T-cell (primary cell): ENCODE measurements around the gene KLHL25. TPM values are rescaled to one million over a fixed set of nuclear protein-coding genes. Genes with fewer than 3 reads are reported as not detected.
A peak's percentile ranks its signal among the peaks of the same experiment; 100 is the strongest.

Experiments used
- ATAC-seq, 4 experiments: fragments of 200-7000 bp in 3 of 4; fragments of 150-1000 bp in 1 of 4; cut with Tn5 transposase; replicated peaks in 1 of 4; 1 replicate in 3 of 4; 2 replicates in 1 of 4; pipeline ENCODE4 v1.10.0; 2021; ENCODE audit warnings: moderate library complexity in 3 of 4, mild to moderate bottlenecking in 2 of 4, moderate number of reproducible peaks in 1 of 4
- CTCF ChIA-PET, 2 donors: fragments of 300-600 bp; sonication (Branson Sonifier 250); formaldehyde crosslinking; loops; one replicate each; lab custom pipeline; 2022; ENCODE audit warnings: antibody characterized with exemption in 2 of 2; lab: Charles Lee
- POLR2A ChIA-PET, 2 donors: fragments of 300-600 bp; sonication (Branson Sonifier 250); formaldehyde crosslinking; loops; one replicate each; lab custom pipeline; 2022; ENCODE audit warnings: antibody characterized with exemption in 2 of 2; lab: Charles Lee
- DNase-seq, 35 experiments: peaks; one replicate each; pipeline versions ENCODE4 v3.0.0 to v3.0.0-alpha.2; 2013 to 2023
- H3K27ac ChIP-seq: one replicate; pipeline ENCODE4 v1.5.1; 2013; ENCODE audit warnings: low read length
- H3K27me3 ChIP-seq, 2 experiments: replicated peaks in 1 of 2; 1 replicate in 1 of 2; 2 replicates in 1 of 2; pipeline versions ENCODE4 v1.6.1 to v1.7.0; 2013; ENCODE audit warnings: low read length in 1 of 2, mixed read lengths in 1 of 2; ENCODE audit not compliant: control insufficient read depth in 2 of 2, insufficient read depth in 2 of 2; ENCODE audit errors: extremely low read depth in 1 of 2
- H3K36me3 ChIP-seq, 2 donors: 1 replicate in 1 of 2; 2 replicates in 1 of 2; pipeline versions ENCODE4 v1.6.1 to v1.7.0; 2013; ENCODE audit warnings: low read length in 1 of 2; ENCODE audit not compliant: control insufficient read depth in 2 of 2, insufficient read depth in 1 of 2; ENCODE audit errors: extremely low read depth in 1 of 2
- H3K4me1 ChIP-seq, 2 experiments: 1 replicate in 1 of 2; 2 replicates in 1 of 2; pipeline versions ENCODE4 v1.6.1 to v1.7.0; 2013; ENCODE audit warnings: low read length in 2 of 2, mixed read lengths in 1 of 2; ENCODE audit not compliant: insufficient read depth in 2 of 2, control insufficient read depth in 1 of 2; ENCODE audit errors: extremely low read depth in 1 of 2
- H3K4me3 ChIP-seq, 2 donors: 1 replicate in 1 of 2; 2 replicates in 1 of 2; pipeline versions ENCODE4 v1.5.1 to v1.7.0; 2013; ENCODE audit warnings: mild to moderate bottlenecking in 2 of 2, low read length in 1 of 2, moderate library complexity in 1 of 2; ENCODE audit not compliant: control insufficient read depth in 1 of 2; ENCODE audit errors: extremely low read depth in 1 of 2
- H3K9me3 ChIP-seq: 2 replicates; pipeline ENCODE4 v1.7.0; 2013
- H3K27ac Mint-ChIP-seq, 2 donors: one replicate each; pipeline ENCODE4 v1.8.0; 2020 to 2021; ENCODE audit warnings: mild to moderate bottlenecking in 2 of 2, mixed read lengths in 2 of 2
- H3K27me3 Mint-ChIP-seq, 2 donors: one replicate each; pipeline ENCODE4 v1.8.0; 2021 to 2022; ENCODE audit warnings: mixed read lengths in 2 of 2
- H3K36me3 Mint-ChIP-seq: one replicate; pipeline ENCODE4 v1.8.0; 2021; ENCODE audit warnings: mixed read lengths
- H3K4me1 Mint-ChIP-seq, 3 donors: one replicate each; pipeline ENCODE4 v1.8.0; 2020 to 2022; ENCODE audit warnings: mixed read lengths in 3 of 3, mild to moderate bottlenecking in 1 of 3
- H3K4me3 Mint-ChIP-seq, 3 donors: one replicate each; pipeline ENCODE4 v1.8.0; 2020 to 2022; ENCODE audit warnings: mild to moderate bottlenecking in 3 of 3, mixed read lengths in 3 of 3, moderate library complexity in 3 of 3
- H3K9me3 Mint-ChIP-seq, 3 donors: one replicate each; pipeline ENCODE4 v1.8.0; 2020 to 2022; ENCODE audit warnings: mixed read lengths in 3 of 3
- WGBS: methylation state at CpG from one replicate; pipeline ENCODE4 v1.1.5; 2013; ENCODE audit warnings: missing lambda C conversion rate; ENCODE audit not compliant: insufficient coverage; 5-methylcytosine and 5-hydroxymethylcytosine counted together
- total RNA-seq, 35 experiments: library from RNA in 6 of 35; stranded (reverse) in 6 of 35; fragments of 120-200 nt in 1 of 35; gene quantifications; one replicate each; pipeline versions ENCODE4 v1.2.1 to v1.2.4 and lab custom pipeline; 2013 to 2026

The KLHL25 gene
- total RNA-seq, 5 donors from 2014 or later (not counting 1 experiment from before 2014, with no cell fraction given) = 7.9 to 16.7 (median 13.6) TPM

DNA sequence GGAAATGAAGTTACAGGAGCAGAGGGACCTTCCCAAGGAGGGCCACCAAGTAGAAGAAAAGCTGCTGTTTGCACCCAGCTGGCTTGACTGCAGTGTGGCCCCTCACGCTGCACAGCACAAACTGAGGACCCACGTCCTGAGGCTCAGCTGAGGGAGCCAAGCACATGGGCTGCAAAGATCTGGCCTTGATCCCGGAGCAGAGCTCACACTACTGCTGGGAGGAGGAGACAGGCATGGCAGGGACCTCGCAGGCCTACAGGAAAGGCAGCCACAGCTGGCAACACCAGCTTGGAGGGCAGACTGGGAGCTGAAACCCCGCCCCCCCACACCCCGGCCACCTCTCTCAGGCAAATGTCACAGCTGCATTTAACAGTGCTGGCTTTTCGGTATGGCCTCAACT is 39.7 kb downstream of the KLHL25 start:
- WGBS = 80% methylated on average over 3 of the region's 7 CpGs
- Mint-ChIP-seq H3K27ac (no peak overlapping the region), H3K9me3 (no peaks in the 10 kb centered on the region), H3K4me3 (no peak overlapping the region), H3K4me1 (peaks cover 29 to 36% (median 34%) of the 10 kb centered on the region in 3 donors), H3K27me3 (no peaks in the 10 kb centered on the region), H3K36me3 (peaks cover 4% of the 10 kb centered on the region)
- H3K27ac ChIP-seq = no peak overlapping the region
- ATAC-seq = no peak
- H3K4me1 ChIP-seq = peaks cover 3 to 22% of the 10 kb centered on the region in 2 experiments
- DNase-seq = no peak
- H3K9me3 ChIP-seq = no peaks in the 10 kb centered on the region
- no peaks in the 10 kb centered on the region for H3K27me3 ChIP-seq
- CTCF ChIA-PET = no interaction called here
- H3K36me3 ChIP-seq = peaks cover 2 to 3% of the 10 kb centered on the region in 2 donors
- no peak overlapping the region for H3K4me3 ChIP-seq
- POLR2A ChIA-PET = interaction anchor here (0.5 to 0.6 kb wide), 2 partner anchors 22 to 83 kb away, joined by 3 to 13 read pairs; no protein-coding TSS in a partner anchor

DNA sequence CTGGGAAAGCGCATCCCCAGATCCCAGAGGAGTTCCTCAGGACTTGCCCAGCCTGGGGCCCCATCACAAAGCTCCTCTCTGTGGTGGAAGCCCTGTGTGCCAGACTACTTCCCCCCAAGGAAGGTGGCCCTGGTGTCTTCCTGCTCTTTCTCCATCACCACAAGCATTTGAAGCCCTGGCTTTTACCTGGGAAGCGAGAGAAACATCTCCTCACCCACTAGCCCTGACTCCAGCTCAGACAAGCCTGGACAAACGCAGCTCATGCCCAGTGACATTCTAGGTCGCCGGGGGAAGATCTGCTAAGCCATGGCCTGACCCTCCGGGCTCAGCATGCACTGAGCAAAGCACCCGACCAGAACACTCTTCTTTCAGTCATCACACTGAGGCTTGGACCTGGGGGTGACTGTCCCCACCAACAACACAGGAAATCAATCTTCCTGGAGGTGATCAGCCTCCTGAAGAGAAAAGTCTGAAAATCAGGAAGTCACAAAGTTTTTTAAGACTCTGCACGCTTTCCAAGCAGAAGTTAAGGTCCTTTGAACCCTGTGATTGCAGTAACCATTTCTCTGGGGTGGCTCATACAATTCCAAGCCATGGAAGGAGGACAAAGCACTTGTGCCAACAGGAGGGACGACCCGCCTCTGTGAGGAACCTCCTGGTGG is 40.8 kb downstream of the KLHL25 start:
- Histone ChIP-seq H3K27me3 (no peaks in the 10 kb centered on the region), H3K27ac (no peak overlapping the region), H3K36me3 (peaks cover 0 to 3% of the 10 kb centered on the region in 2 donors), H3K9me3 (no peaks in the 10 kb centered on the region), H3K4me3 (no peak overlapping the region), H3K4me1 (peaks cover 3 to 22% of the 10 kb centered on the region in 2 experiments)
- DNase-seq (no peak), ATAC-seq (no peak)
- peaks cover 4% of the 10 kb centered on the region for H3K36me3 Mint-ChIP-seq
- ChIA-PET CTCF (no interaction called here), POLR2A (no interaction called here)
- H3K4me3 Mint-ChIP-seq = no peak overlapping the region
- peak overlapping the region; percentile 61 to 78 for H3K27ac Mint-ChIP-seq
- 88% methylated on average over 10 of the region's 10 CpGs for WGBS
- peaks cover 32 to 38% (median 36%) of the 10 kb centered on the region in 3 donors for H3K4me1 Mint-ChIP-seq
- H3K27me3 Mint-ChIP-seq = no peaks in the 10 kb centered on the region
- no peaks in the 10 kb centered on the region for H3K9me3 Mint-ChIP-seq

DNA sequence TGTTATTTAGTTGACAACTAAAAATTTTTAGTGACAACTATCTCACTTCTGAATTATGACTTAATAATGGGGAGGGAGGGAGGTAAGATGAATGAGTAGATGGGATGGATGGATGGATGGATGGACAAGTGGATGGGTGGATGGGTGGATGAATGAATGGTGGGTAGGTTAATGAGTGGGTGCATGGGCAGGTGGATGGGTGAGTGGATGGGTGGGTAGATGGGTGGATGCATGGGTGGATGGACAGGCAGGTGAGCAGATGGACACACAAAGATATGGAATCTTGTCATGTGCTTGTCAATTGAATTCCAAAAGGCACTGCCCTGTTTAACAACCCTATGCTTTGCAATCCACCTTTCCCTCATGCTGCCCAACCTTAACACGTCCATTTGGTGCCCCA is 41.5 kb downstream of the KLHL25 start:
- no peaks in the 10 kb centered on the region for H3K27me3 ChIP-seq
- H3K9me3 ChIP-seq = no peaks in the 10 kb centered on the region
- POLR2A ChIA-PET = no interaction called here
- no peaks in the 10 kb centered on the region for H3K9me3 Mint-ChIP-seq
- no peak overlapping the region for H3K4me3 ChIP-seq
- peak overlapping the region; percentile 37 to 61 for H3K27ac Mint-ChIP-seq
- H3K4me1 Mint-ChIP-seq = peaks cover 32 to 40% (median 36%) of the 10 kb centered on the region in 3 donors
- no peaks in the 10 kb centered on the region for H3K27me3 Mint-ChIP-seq
- H3K27ac ChIP-seq = no peak overlapping the region
- H3K36me3 ChIP-seq = peaks cover 3 to 4% of the 10 kb centered on the region in 2 donors
- H3K4me1 ChIP-seq = peaks cover 3 to 22% of the 10 kb centered on the region in 2 experiments
- no peaks in the 10 kb centered on the region for H3K36me3 Mint-ChIP-seq
- H3K4me3 Mint-ChIP-seq = no peak overlapping the region
- DNase-seq (no peak), ATAC-seq (no peak)
- CTCF ChIA-PET = interaction anchor here in 1 of 2 donors (1.4 kb wide), 1 partner anchor 23 kb away, joined by 3 read pairs; no protein-coding TSS in a partner anchor
- WGBS = no CpG with 5 or more reads among the region's 1 CpG

DNA sequence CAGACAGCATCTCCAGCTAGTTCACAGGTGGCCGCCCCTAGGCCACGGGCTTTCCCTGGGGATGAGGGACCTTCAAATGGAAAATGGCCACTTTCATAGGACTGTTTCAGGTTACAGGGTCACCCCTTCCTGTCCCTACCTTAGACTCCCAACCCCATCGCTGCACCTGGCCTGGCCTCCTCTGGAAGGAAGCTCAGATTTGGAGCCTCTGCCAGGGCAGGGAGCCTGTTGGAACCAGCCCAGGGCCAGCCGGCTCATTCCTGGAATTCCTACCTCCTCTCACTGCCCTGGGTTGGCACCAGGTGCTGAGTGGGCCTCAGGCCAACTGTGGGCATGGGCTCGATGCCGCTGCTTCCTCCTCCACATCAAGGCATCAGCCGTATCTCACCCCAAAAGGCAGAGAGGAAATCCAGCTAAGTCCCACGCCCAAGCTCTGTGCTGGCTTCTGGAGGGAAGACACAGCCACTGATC is 42.2 kb downstream of the KLHL25 start:
- peak in 2 of 4 experiments; percentile 33 to 34 for ATAC-seq
- H3K4me3 Mint-ChIP-seq = peak overlapping the region in 1 of 3 donors; percentile 42
- 60% methylated on average over 6 of the region's 8 CpGs for whole genome bisulfite sequencing
- Histone ChIP-seq H3K4me1 (peaks cover 3 to 22% of the 10 kb centered on the region in 2 experiments), H3K36me3 (peaks cover 3 to 11% of the 10 kb centered on the region in 2 donors), H3K27me3 (no peaks in the 10 kb centered on the region), H3K4me3 (no peak overlapping the region), H3K27ac (no peak overlapping the region), H3K9me3 (no peaks in the 10 kb centered on the region)
- no peaks in the 10 kb centered on the region for H3K36me3 Mint-ChIP-seq
- H3K27ac Mint-ChIP-seq = peak overlapping the region; percentile 65 to 75
- H3K9me3 Mint-ChIP-seq = no peaks in the 10 kb centered on the region
- ChIA-PET CTCF (interaction anchor here in 1 of 2 donors (1.4 kb wide), 1 partner anchor 23 kb away, joined by 3 read pairs; no protein-coding TSS in a partner anchor), POLR2A (no interaction called here)
- peak in 1 of 35 experiments; percentile 15 for DNase-seq
- peaks cover 32 to 40% (median 36%) of the 10 kb centered on the region in 3 donors for H3K4me1 Mint-ChIP-seq
- no peaks in the 10 kb centered on the region for H3K27me3 Mint-ChIP-seq

DNA sequence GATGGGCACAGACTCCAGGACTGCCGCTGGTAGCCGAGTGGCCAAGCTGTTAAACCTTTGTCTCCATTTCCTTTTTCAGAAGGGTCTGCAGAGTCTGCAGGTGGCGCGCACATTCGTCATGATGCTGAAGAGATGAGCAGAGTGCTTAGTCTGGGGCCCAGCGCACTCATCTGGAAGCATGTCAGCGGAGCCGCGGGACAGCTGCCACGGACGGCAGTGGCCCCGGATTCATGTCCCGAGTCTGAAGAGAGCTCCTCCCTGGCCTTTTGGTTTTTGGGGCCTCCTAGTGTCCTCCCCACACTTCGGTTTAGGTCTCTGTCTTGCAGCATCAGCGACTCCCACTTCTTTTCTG is 42.6 kb downstream of the KLHL25 start:
- ChIA-PET POLR2A (no interaction called here), CTCF (interaction anchor here in 1 of 2 donors (1.4 kb wide), 1 partner anchor 22 kb away, joined by 3 read pairs; no protein-coding TSS in a partner anchor)
- Mint-ChIP-seq H3K4me1 (peaks cover 32 to 40% (median 36%) of the 10 kb centered on the region in 3 donors), H3K27me3 (no peaks in the 10 kb centered on the region), H3K4me3 (no peak overlapping the region), H3K9me3 (no peaks in the 10 kb centered on the region), H3K27ac (peak overlapping the region in 1 of 2 donors; percentile 66), H3K36me3 (peaks cover 4% of the 10 kb centered on the region)
- H3K4me3 ChIP-seq = no peak overlapping the region
- no peaks in the 10 kb centered on the region for H3K27me3 ChIP-seq
- peaks cover 3 to 15% of the 10 kb centered on the region in 2 donors for H3K36me3 ChIP-seq
- peaks cover 3 to 22% of the 10 kb centered on the region in 2 experiments for H3K4me1 ChIP-seq
- DNase-seq = no peak
- no peak for ATAC-seq
- no peaks in the 10 kb centered on the region for H3K9me3 ChIP-seq
- H3K27ac ChIP-seq = no peak overlapping the region
- 94% methylated on average over 15 of the region's 15 CpGs for WGBS

DNA sequence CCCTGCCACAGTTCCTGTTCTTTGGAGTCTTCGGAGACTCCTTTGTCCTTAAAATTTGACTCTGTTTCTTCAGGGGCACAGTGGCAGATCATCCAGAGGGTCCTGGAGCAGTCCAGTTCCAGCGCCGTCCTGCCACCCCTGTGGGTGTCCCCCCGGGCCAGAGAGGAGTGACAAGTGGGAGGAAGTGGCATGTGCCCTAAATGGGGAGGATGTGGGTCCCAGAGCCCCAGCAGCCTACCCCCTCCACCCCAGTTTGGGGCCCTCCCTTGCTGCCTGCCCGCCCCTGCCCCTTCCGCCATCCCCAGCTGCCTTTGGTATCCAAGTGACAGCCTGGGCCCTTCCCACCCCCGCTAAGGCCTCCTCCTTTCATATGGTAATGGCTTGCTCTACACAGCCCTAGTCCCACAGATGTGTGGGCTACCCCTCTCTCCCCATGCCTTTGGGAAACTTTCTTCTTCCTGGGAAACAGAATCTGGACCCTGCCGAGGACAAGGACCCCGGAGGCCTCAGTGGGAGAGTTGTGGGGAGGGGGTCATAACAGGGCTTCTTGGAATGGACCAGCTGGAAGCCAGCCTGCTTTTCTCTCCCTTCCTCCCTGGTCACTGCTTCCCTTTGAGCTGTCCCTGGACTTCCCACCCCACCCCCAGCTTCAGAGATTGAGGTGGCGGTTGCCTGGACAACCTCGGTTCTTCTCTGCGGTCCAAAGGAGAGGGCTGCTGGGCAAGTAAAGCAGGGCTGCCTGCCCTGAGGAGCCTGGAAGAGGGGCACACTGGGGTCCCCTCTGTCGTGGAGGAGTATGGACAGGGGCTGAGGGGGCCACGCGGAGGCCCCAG is 43.2 kb downstream of the KLHL25 start:
- WGBS = 62% methylated on average over 10 of the region's 15 CpGs
- peaks cover 32 to 40% (median 36%) of the 10 kb centered on the region in 3 donors for H3K4me1 Mint-ChIP-seq
- H3K4me3 ChIP-seq = no peak overlapping the region
- H3K4me1 ChIP-seq = peaks cover 3 to 22% of the 10 kb centered on the region in 2 experiments
- H3K36me3 ChIP-seq = peaks cover 9 to 21% of the 10 kb centered on the region in 2 donors
- ChIA-PET CTCF (no interaction called here), POLR2A (no interaction called here)
- no peak overlapping the region for H3K27ac ChIP-seq
- no peak overlapping the region for H3K4me3 Mint-ChIP-seq
- no peaks in the 10 kb centered on the region for H3K27me3 ChIP-seq
- no peaks in the 10 kb centered on the region for H3K9me3 Mint-ChIP-seq
- no peaks in the 10 kb centered on the region for H3K9me3 ChIP-seq
- H3K36me3 Mint-ChIP-seq = peaks cover 10% of the 10 kb centered on the region
- no peaks in the 10 kb centered on the region for H3K27me3 Mint-ChIP-seq
- ATAC-seq (peak; percentile 37 to 67 (median 45)), DNase-seq (peak in 21 of 35 experiments; percentile 4 to 37 (median 17))
- H3K27ac Mint-ChIP-seq = peak overlapping the region; percentile 57 to 81
